DMS79 (cell line): Measurements from ENCODE around the gene SLC15A5.

ENCODE experiments used
- DNase-seq: peaks from one replicate; lab custom pipeline; 2025; lab: John Stamatoyannopoulos, UW

Gene SLC15A5, protein sequence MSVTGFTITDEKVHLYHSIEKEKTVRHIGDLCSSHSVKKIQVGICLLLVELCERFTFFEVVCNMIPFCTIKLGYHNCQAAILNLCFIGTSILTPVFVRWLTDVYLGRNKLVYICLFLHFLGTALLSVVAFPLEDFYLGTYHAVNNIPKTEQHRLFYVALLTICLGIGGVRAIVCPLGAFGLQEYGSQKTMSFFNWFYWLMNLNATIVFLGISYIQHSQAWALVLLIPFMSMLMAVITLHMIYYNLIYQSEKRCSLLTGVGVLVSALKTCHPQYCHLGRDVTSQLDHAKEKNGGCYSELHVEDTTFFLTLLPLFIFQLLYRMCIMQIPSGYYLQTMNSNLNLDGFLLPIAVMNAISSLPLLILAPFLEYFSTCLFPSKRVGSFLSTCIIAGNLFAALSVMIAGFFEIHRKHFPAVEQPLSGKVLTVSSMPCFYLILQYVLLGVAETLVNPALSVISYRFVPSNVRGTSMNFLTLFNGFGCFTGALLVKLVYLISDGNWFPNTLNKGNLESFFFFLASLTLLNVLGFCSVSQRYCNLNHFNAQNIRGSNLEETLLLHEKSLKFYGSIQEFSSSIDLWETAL

DNA sequence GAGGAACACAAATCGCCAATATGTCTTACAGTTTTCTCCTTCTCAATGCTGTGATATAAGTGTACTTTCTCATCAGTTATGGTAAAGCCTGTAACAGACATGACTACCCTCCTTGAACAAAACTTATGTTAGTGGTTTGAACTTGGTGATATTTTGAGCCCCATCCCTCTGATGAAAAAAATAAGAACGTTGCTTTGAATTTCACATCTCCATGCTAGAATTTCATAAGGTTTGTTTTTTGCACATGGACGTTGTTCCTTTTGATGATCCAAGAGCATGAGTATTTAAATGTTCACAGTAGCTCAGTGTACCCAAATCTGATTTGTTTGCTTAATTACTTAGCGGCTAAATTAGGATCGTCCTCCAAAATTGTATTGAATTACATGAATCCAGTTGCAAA is at the start of gene SLC15A5:
SLC15A5 (minus strand) TSS at position 101 of the 400 bp plus-strand sequence; CDS start at position 101, 0 bp downstream.
- DNase-seq = no peak

DNA sequence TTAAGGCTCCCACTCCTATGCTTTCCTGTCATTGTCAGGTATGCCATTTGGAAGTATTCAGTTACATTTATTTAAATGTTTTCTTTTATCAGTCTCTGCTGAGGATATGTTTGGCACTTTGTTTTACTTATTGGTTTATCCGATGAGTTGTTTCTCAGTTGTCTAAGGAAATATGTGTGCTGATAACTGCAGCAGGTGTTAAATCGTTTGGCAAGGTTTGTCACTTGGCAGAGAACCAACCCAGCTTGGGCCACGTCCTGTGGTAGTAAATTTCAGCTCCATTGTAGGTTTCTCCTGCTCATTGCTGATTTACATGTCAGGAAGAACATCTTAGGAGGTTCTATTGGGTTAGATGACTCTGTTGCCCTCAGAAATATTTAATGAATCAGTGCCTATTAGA is 47.9 kb upstream of the SLC15A5 start:
- DNase-seq = no peak

DNA sequence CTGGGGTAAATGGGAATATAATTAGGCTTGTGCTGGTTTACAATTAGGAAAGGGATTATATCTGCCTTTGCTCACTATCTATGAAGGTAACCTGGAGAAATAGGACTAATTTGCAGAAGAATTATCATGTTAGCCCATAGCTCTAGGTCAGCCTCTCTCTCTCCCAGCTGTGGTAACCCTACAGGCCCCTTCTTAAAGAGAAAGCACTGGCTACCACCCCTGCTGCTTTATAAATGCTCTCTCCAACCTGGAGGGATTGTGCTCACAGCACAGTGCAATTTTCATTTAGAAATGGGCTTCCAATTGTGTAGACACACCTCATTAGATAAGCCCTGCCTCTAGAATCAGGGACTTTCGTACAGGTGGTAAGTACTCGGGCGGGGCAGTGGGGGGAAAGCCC is 47.3 kb upstream of the SLC15A5 start:
- peak; percentile 53 for DNase-seq

DNA sequence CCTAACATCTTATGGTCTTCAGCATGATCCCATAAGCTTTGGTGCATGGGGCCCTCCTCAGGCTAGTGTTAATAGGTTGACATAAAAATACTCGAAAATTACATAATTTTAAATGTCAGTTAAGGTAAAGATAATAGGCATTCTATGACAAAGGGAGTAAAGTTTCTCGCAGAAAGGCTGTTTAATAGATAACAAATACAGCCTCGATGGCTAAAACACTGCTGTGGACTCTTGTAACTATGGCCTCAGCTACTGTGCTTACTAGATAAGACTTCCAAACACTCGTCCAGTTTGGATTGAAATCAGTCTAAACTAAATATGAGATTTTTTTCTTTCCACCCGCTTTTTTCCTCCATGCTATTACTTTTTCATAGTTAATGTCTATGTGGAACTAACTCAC is 46.8 kb upstream of the SLC15A5 start:
- DNase-seq = no peak

DNA sequence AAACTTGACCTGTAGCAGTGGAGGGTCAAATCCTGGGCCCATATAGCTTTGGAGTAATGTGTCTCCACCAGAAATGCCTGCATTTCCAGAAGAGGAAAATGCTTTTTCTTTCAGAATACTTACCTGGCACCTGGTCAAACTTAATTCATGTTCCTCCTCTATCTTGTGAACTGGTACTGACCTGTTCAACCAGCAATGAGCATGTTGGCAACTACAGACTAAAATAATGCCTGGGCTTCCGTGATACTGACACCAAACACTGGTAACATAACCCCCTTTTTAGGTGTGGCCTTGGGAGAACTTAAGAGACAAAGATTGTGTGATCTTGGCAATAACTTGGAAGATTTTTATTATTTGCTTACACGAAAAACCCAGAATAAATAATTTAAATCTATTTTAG is 46.2 kb upstream of the SLC15A5 start:
- no peak for DNase-seq

DNA sequence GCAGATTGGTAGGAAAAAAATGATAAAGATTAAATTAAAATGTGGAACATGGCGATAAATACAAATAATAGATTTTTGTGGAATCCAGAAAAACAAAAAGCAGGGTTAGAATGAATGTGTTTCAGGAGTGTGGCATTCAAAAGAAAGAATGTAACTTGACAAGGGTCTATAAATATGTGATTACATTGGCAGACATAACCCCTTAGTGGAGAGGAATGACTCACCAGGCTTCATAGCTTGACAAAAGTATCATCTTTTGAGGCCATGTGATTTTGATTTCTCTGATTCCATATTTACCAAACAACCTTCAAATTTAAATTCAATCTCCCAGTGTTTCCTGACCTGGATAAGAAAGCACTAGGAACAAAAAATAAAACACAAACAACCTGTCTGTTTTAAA is 45.5 kb upstream of the SLC15A5 start:
- no peak for DNase-seq

DNA sequence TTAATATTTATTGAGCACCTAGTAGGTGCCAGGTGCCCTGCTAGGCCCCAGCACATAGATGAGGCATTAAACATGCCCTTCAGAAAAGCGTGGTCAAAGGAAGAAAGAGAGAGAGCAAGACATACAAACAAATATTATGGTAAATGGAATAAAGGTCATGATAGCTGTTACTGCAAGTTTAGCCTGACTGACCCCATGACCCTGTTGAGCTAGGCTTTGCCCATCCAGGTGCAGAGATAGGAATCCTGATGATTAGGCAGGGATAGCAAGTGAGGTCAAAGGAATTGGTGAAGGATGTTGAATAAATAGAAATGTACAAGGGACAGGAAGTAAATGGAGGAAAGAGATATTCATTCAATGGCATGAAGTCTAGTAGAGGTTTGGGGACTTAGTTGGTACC is 33.4 kb upstream of the SLC15A5 start:
- DNase-seq = no peak

DNA sequence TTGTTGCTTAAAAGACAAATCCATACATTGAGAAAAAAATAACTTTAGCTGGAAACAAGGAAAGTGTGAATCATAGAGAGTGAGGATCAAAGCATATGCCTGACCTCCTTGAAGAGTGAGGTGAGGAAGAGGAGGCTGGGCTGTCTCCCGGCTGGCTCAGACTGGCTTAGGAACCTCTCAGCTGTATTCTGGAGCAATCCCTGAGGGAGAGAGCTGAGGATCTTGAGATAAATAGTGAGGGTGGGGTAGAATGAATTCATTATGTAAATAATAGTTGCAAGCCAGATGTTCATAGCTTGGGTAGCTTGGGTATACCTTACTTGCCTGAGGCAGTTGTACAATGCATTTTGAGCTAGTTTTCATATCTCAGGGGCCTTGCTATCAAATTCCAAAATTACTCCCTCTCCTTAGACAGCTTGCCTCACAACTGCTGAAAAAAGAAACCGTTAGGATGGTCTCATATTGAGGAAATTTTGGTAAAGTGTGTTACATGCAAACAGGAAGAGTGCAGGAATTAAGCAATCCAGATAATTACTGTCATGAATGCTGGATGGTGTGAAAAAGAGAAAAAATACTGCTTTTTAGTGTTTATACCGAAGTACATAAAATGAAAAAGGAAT is 30.5 kb upstream of the SLC15A5 start:
- no peak for DNase-seq

DNA sequence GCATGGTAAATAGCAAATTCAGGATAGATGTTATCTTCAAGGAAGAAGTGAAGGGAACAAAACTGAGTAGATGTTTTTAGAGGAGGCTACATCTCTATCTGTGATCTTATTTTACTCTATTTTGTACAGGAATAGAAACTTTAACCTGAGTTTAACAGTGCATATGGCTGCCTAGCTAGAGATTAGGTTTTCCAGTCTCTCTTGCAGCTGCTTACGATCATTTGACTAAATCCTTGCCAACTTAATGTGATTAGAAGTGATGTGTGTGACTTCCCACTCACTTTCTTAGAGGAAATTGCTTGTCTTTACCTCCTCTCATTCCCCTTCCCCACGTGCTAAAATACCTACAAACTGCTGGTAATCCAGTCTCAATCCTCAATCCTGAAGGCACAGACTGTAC is 26.5 kb upstream of the SLC15A5 start:
- no peak for DNase-seq

DNA sequence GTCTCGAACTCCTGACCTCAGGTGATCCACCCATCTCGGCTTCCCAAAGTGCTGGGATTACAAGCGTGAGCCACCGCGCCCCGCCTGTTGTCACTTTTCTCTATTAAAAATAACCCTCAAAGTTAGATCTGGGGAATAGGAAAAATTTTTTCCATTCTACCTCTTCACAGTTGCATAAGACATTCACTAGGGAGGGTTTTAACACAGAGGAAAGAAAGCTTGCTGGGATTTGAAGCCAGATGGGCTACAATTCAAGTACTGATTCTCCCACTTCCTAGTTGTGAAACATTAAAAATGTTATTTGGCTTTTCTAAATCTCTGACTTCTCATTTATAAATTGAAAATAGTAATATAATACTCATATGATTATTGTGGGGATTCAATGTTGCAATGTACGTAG is 23.3 kb upstream of the SLC15A5 start:
- no peak for DNase-seq

DNA sequence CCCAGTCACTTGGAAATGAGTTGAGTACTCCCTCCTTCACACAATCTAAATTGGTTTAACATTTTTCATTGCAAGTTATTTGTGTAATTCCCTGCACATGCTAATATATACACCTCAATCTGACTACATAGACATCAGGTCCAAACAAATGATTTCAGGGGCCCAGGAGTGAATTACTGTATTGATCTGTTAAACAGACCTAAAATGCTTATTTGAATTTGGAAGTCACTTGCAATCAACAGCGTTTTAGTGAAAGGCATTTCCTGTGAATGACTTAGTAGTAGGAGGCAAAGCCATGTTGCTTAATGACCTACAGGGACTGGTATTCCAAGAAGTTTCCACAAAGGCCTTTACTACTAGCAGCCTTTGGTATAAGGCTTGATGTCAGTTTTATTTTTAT is 22.6 kb upstream of the SLC15A5 start:
- DNase-seq = no peak

DNA sequence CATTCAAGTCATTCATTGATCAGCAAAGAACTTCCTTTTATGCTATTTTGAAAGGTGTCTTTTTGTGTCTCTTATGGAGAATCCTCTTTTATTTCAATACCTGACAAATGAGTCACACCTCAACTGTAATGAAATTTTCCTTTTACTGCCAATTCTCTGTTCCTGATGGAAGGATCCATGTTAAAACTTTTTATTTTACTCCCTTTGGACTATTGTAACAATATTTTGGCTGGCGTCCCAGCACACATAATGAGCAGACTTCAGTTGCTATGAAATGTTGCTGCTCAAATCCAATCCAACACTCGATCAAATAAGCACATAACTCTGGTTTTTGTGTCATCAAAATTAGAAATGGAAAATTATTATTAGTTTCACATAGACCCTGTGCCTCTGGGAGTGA is 21.9 kb upstream of the SLC15A5 start:
- DNase-seq = no peak

DNA sequence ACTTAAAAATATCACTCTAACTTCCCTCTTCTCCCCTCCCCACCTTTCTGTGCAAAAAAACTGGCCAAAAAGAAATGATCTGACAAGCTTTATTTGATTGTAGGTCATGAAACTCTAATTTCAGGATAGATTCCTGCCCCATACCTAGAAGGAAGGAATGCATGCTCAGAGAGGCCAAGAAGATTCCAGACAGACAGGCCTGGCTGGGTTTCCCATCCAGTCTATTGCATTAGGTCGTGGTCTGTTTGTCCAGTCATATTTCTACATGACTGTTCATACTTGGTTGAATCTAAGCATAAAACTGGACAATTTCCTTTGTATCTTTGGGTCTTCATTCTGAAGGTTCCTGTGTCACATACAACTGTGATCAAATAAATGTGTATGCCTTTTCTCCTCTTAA is 20.0 kb upstream of the SLC15A5 start:
- no peak for DNase-seq

DNA sequence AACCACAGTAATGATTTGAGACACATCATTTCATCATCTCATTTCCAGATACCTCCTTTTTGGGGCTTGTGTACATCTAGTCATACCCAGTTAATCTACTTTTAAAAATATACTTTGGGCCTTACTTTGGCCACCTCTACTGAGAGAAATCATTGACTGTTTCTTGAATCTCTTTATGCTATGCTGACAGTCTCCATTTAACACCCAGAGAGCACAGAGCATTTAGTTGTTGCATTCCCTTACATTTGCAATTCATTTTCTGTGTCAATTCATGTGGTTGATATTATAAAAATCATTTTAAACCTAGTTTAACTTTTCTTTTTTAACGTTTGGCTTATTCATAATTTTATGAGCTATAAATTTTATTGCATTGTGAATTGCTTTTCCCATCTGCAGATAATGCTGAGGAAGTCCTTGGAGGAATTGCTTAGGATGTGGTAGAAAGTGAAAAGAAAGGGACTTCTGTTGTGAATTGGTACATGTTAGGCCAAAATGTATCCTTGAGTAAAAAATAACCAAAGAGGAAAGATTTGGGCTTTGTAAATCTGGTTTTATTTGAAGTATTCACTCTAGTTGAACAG is 17.0 kb upstream of the SLC15A5 start:
- DNase-seq = no peak

DNA sequence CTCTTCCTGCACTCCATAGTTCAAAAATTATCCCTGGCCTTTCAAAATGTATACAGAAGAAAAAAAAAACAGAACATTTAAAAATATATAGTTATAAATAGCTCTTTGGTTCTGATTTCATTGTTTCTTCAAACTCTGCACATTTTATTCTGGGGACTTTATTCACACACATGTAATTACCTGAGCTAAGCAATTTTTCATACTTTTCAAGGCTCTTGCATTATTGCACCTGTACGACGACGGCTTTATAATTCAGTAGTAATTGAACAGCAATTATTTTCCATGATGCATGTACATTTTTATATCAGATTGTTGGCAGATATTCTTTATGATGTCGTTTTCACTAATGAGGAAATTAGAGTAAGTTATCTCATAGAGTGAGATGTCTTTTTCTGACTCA is 13.5 kb upstream of the SLC15A5 start:
- DNase-seq = no peak

DNA sequence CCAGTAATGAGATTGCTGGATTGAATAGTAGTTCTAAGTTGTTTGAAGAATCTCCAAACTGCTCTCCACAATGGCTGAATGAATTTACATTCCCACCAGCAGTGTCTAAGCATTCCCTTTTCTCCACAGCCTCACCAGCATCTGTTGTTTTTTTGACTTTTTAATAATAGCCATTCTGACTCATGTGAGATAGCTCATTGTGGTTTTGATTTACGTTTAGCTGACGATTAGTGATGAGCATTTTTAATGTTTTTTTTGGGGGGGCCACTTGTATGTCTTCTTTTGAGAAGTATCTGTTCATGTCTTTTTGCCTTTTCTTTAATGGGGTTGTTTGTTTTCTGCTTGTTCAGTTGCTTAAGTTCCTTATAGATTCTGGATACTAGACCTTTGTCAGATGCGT is 8.1 kb upstream of the SLC15A5 start:
- no peak for DNase-seq

DNA sequence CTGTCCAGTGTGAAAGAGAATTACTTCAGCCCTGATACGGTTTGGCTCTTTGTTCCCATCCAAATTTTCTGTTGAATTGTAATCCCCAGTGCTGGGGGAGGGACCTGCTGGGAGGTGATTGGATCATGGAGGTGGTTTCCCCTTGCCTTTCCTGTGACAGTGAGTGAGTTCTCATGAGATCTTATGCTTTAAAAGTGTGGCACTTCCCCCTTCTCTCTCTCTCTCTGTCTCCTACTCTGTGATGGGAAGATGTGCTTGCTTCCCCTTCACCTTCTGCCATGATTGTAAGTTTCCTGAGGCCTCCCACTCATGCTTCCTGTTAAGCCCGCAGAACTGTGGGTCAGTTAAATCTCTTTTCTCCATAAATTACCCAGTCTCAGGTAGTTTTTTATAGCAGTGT is 5.5 kb upstream of the SLC15A5 start:
- no peak for DNase-seq

DNA sequence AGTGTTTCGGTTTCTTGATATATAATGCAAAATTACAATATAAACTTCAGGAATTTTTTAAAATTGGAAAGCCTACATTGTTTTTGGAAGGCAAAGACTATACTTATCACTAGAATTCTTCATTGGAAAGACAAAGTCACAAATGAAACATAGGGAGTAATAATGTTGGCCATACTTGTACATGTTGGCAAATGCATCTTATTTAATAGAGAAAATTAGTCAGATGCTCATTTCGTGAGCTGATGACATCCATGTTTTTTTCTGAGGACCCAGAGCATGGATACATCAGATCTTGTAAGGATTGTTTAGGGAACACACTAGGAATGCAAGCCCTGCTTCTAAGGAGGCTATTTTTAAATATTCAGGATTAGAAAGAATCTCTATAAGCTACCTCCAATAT is 4.6 kb upstream of the SLC15A5 start:
- no peak for DNase-seq

DNA sequence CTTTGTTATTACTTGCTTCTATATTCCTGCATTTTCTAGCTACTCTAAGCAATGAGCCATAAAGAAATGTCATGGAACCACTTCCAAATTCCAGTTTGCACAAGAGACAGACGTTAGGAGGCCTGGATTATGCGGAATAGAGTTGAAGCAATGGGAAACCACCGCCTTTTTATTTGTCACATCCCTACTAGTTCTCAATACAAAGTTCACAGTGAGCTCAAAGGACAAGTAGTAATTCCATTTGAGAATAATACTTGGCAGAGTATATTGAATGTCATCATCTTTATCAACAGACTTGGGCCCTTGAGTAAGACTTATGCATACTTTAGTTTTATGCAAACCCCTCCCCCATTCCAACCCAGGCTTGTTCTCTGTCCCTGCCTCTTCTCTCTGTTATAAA is 3.7 kb upstream of the SLC15A5 start:
- no peak for DNase-seq

DNA sequence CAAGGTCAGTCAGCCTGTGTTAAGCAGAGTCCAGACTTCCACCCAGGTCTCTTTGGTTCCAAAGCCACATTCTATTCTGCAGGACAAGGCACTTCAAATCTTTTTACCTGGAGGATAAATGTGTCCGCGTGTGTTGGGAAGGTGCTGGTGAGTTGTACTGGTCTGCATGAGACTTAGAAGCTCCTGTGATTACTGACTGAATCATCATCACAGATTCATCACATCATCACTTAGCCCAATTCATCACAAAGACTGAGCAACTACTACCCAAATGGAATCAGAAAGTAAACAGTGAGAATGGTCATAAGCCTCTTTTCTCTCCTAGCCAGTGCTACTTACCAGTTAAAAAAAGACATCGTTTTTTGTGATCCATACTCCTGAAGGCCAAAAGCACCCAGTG is 5.3 kb downstream of the SLC15A5 start:
- no peak for DNase-seq

DNA sequence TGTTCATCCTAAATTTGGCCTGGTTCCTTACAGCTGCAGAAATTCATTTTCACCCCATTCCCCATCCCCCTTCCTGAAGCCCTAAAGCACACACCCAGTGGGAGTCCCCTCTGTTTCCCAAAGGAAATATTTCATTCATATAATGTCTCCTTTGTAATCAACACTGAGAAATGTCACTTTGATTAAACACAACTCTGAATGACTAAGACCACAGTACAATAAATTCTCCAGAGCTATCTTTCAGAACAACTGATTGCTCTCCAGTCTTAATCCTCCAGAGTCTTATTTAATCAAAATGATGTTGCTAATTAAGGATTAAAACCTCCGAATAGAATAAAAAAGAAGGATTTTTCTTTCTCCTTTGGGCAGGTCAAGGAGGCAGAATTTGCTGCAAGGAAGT is 6.4 kb downstream of the SLC15A5 start:
- no peak for DNase-seq

DNA sequence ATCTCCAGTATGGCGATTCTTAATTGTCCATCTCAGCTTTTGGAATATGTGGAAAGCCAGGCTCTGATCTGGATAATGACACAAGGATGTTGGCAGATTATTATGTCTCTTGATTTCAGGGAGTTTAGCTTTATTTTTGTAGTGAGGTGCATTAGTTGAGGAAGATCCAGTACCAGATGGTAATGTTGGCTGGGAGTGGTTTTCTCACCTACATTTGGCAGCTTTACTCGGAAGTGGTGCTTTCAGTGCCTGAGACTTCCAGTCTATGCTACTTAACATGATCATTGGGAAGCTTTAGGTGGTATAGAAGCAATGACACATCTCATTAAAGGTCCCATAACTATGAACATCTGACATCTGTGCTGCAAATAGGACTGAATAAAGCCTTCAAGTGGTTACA is 7.5 kb downstream of the SLC15A5 start:
- no peak for DNase-seq

DNA sequence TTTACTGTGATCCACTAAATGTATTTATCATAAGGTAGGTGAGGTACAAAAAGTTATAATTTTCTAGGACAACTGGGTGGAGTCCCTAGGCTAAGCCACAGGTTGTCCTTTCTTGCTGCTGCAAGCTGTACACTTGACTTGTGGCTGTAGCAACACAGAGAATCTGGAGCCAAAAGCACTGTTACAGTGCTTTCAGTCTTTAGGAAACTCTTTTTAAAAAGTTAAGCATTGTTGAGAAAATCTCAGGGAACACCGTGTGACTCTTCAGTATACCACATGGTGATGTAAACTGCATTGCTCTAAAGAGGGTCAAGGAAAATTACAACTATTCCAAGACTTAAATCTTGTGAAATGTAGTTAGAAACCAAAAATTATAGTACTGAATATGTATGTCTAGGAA is 11.4 kb downstream of the SLC15A5 start:
- DNase-seq = no peak
